ENCODE measurements around the gene LRCH1.

LRCH1 gene

GRCh38 chr13:46648166-46648607 is 95.2 kb downstream of the LRCH1 start:
- TF ChIP-seq, protein P1, sequence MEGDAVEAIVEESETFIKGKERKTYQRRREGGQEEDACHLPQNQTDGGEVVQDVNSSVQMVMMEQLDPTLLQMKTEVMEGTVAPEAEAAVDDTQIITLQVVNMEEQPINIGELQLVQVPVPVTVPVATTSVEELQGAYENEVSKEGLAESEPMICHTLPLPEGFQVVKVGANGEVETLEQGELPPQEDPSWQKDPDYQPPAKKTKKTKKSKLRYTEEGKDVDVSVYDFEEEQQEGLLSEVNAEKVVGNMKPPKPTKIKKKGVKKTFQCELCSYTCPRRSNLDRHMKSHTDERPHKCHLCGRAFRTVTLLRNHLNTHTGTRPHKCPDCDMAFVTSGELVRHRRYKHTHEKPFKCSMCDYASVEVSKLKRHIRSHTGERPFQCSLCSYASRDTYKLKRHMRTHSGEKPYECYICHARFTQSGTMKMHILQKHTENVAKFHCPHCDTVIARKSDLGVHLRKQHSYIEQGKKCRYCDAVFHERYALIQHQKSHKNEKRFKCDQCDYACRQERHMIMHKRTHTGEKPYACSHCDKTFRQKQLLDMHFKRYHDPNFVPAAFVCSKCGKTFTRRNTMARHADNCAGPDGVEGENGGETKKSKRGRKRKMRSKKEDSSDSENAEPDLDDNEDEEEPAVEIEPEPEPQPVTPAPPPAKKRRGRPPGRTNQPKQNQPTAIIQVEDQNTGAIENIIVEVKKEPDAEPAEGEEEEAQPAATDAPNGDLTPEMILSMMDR (IDR thresholded peaks at IDR 0.05) = no peak
- H3K27ac ChIP-seq = no peak overlapping the region
- no peak overlapping the region for H3K4me3 ChIP-seq
- DNase-seq (ENCODE audit: low spot score) = no peak

DNA sequence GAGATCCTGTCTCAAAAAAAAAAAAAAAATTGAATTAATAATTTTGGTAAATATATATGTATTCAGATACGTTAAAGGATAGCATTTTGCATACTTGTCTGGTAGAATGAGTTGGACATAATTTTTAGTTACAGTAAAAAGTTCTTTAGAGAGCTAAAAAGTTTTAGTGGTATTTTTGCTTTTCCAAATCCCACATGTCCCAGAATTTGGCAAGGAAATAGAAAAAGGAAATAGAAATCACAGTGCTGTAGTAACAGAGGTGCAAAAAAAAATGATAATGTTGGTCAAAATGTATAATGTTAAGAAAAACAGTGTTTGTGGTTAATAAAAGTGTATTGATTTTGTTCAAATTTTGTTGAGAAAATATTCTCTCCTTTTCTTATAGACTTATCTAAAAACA is 96.8 kb downstream of the LRCH1 start:
- H3K27ac ChIP-seq = no peak overlapping the region
- TF ChIP-seq, protein P1 (IDR thresholded peaks at IDR 0.05) = no peak
- H3K4me3 ChIP-seq = no peak overlapping the region
- no peak for DNase-seq (ENCODE audit: low spot score)

GRCh38 chr13:46654951-46655350 is 102.0 kb downstream of the LRCH1 start:
- H3K4me3 ChIP-seq = peak overlapping the region; percentile 11
- TF ChIP-seq, protein P1 (IDR thresholded peaks at IDR 0.05) = no peak
- H3K27ac ChIP-seq = peak overlapping the region; percentile 76 to 81

GRCh38 chr13:46655377-46656180 is 102.6 kb downstream of the LRCH1 start:
- no peak for DNase-seq (ENCODE audit: low spot score)
- peak overlapping the region; percentile 11 for H3K4me3 ChIP-seq
- peak overlapping the region; percentile 76 to 81 for H3K27ac ChIP-seq
- TF ChIP-seq, protein P1 (IDR thresholded peaks at IDR 0.05) = no peak

More at GRCh38 chr13:46654951-46655350, 102.0 kb downstream of the LRCH1 start:
- DNase-seq (ENCODE audit: low spot score) = no peak

GRCh38 chr13:46656786-46657185 is 103.8 kb downstream of the LRCH1 start:
- DNase-seq (ENCODE audit: low spot score) = no peak
- Histone ChIP-seq H3K27ac (peak overlapping the region; percentile 76 to 81), H3K4me3 (no peak overlapping the region)
- TF ChIP-seq, protein P1 (IDR thresholded peaks at IDR 0.05) = no peak

DNA sequence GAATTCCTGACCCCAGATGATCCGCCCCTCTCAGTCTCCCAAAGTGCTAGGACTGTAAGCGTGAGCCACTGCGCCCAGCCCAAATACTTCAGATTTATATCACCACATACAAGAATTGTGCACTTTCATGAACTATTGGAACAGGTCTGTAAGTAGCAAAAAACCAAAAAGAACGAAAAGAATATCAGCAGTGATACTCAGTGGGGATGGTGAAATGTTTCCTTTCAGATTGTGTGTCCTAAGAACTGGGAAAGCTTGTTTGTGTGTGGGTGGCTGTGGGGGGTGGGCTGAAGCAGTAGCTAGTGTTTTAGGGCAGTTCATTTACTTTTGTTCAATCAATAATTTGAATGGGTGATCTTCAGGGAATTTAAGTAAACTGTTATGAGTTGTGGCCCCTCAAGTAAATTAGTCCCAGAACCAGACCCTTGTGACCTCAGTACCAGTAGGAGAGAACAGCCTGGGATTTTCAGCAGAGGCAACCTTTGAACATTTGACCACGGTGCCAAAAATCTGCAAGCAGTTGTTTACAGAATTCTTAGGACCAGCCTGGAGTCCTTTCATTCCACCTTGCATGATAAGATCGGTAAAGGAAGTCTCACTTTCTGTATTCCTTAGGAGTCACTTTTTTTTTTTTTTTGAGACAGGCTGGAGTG is 106.6 kb downstream of the LRCH1 start:
- Histone ChIP-seq H3K27ac (peak overlapping the region in 1 of 2 donors; percentile 15), H3K4me3 (no peak overlapping the region)
- DNase-seq (ENCODE audit: low spot score) = no peak
- TF ChIP-seq, protein P1 (IDR thresholded peaks at IDR 0.05) = no peak

All from coronary artery (tissue), 2 donors.